22Rv1 (cell line): Measurements from ENCODE around the gene ARVCF.

Experiments used
- ZFX ChIP-seq: fragments of 450-650 bp; IDR thresholded peaks from 2 replicates; pipeline ENCODE4 v1.6.1; 2017; ENCODE audit warnings: antibody characterized with exemption, borderline replicate concordance
- TF ChIP-seq, protein P1 (sequence below): fragments of 450-650 bp; IDR thresholded peaks from 2 replicates; pipeline ENCODE4 v1.5.1; 2017; ENCODE audit warnings: mild to moderate bottlenecking

DNA sequence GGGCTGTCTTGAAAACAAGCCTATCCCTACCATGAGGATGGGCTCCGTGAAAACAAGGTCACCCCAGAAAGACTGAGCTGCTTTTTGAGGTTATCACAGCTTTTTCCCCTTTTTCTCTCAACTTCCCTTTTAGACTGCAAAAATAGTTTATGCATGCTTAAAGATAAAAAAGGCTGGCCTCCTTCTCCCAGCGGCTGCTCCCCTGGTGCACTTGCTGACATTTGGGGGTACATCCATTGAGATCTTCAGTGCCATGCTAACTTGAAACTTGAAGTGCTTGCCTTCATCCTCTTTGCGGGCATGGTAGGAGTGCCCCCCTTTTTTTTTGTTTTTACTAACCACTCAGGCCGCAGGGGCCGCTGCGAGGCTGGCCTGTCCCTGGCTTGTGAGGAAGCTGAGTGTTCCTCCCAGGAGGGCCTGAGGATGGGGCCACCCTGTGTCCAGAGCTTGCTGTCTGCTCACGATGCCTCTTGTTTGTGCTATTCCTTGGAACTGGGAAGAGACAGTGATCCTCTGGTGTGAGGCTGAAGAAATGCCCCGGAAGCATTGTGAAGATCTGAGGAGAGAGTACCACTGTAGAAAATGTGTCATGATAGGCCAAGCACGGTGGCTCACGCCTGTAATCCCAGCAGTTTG, 6.5 kb upstream of the ARVCF start:
- TF ChIP-seq, protein P1, sequence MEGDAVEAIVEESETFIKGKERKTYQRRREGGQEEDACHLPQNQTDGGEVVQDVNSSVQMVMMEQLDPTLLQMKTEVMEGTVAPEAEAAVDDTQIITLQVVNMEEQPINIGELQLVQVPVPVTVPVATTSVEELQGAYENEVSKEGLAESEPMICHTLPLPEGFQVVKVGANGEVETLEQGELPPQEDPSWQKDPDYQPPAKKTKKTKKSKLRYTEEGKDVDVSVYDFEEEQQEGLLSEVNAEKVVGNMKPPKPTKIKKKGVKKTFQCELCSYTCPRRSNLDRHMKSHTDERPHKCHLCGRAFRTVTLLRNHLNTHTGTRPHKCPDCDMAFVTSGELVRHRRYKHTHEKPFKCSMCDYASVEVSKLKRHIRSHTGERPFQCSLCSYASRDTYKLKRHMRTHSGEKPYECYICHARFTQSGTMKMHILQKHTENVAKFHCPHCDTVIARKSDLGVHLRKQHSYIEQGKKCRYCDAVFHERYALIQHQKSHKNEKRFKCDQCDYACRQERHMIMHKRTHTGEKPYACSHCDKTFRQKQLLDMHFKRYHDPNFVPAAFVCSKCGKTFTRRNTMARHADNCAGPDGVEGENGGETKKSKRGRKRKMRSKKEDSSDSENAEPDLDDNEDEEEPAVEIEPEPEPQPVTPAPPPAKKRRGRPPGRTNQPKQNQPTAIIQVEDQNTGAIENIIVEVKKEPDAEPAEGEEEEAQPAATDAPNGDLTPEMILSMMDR, result no peak
- no peak for TF ChIP-seq ZFX
